ENCODE data around the gene ADORA1. TPM values are rescaled to one million over a fixed set of nuclear protein-coding genes. Genes with fewer than 3 reads are reported as not detected.

Gene ADORA1
- total RNA-seq, 2 donors from 2014 or later, result 0.27 to 47.3 TPM

DNA sequence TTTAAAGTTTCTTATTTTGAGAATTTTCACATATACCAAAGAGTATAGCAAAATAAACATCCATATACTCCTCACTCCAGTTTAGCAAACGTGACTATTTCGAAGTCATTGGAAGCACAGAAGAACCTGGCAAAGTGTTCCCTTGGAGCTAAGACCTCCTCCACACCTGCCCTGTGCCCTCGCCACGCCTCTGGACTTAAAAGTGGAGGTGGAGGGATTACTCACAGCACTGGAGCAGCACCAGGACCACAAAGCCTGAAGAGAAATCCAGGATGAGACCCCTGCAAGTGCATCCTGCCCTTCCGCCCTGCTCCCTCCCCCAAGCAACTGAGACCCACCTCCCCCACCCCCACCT lies 58.5 kb downstream of the ADORA1 start:
- no peaks in the 10 kb centered on the region for H3K27me3 ChIP-seq (replicated peaks; ENCODE audit: insufficient read depth)
- intact Hi-C loops (cut with DNase I), result no loop called here
- peaks cover 2% of the 10 kb centered on the region for H3K4me1 ChIP-seq (replicated peaks)
- 85% methylated on average over 5 of the region's 5 CpGs for WGBS
- DNase-seq (ENCODE audit: low spot score), result no peak
- H3K27ac ChIP-seq, result no peak overlapping the region
- H3K4me3 ChIP-seq, result no peak overlapping the region
- H3K9me3 ChIP-seq, result no peaks in the 10 kb centered on the region
- TF ChIP-seq POLR2A (IDR thresholded peaks at IDR 0.05) (no peak), POLR2AphosphoS5 (IDR thresholded peaks at IDR 0.05) (no peak)
- TF ChIP-seq, protein P1, sequence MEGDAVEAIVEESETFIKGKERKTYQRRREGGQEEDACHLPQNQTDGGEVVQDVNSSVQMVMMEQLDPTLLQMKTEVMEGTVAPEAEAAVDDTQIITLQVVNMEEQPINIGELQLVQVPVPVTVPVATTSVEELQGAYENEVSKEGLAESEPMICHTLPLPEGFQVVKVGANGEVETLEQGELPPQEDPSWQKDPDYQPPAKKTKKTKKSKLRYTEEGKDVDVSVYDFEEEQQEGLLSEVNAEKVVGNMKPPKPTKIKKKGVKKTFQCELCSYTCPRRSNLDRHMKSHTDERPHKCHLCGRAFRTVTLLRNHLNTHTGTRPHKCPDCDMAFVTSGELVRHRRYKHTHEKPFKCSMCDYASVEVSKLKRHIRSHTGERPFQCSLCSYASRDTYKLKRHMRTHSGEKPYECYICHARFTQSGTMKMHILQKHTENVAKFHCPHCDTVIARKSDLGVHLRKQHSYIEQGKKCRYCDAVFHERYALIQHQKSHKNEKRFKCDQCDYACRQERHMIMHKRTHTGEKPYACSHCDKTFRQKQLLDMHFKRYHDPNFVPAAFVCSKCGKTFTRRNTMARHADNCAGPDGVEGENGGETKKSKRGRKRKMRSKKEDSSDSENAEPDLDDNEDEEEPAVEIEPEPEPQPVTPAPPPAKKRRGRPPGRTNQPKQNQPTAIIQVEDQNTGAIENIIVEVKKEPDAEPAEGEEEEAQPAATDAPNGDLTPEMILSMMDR (IDR thresholded peaks at IDR 0.05), result no peak
- H3K36me3 ChIP-seq, result no peaks in the 10 kb centered on the region

DNA sequence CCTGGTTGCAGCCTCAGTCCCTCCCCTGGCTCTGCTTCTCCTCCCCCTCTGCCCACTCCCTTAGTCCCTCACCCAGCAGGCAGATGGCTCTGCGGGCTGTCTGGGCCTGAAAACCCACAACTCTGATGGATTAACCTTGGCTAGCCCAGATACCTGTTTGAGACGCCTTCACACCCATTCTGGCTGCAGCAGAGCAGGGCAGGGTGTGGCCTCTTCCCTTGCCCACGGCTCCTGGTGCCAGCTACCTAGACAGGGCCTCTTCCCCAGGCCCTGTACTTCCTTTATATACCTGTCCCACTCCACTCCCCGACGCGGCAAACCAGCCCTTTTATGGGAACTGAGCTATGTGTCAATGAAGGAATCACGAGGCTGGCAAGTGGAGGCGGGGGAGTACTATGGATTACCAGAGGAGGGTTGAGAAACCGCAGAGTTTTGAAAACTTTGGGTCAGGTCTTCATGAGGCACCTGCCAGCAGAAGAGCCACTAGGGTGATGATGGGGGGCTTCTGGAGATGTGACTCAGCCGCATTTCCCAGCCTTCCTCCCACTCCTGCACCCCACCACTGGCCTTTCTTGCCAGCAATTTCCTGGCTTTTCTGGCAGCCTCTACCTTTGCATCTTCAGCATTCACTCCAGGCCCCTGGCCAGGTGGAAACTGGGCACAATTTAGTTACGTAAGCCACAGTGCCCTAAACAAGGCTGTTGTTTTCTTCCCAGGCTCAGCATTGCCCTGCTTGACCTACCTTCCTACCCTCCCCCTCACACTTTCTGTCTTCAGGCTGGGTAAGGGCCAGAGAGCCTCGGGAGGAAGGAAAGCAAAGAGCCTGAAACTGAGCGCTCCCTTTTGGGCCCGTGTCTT lies 59.1 kb downstream of the ADORA1 start, which contains the start of gene CHI3L1:
CHI3L1 (minus strand) TSS at position 259 of the 858 bp plus-strand sequence; CDS start at position 178, 81 bp downstream.
- TF ChIP-seq POLR2A (IDR thresholded peaks at IDR 0.05), result no peak
- TF ChIP-seq POLR2AphosphoS5 (IDR thresholded peaks at IDR 0.05), result no peak
- TF ChIP-seq, protein P1 (IDR thresholded peaks at IDR 0.05), result no peak
- H3K27ac ChIP-seq, result no peak within 1 kb of the TSS

DNA sequence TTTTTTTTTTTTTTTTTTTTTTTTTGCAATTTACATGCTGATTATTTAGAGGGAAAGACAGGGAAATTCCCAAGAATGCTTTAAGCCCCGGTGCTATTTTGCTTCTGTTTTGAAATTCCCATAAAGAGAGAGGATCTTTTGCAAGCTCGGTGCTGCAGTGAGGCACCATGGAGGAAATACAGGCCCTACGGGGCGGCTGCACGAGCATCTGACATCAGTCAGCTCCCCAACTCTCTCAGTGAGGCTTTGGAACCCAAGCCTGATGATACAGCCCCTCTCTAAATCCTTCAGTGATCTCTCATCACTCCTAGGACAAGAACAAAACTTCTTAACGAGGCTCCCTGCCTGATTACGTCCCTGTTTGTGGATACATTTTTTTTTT lies 59.8 kb downstream of the ADORA1 start:
- H3K36me3 ChIP-seq, result no peaks in the 10 kb centered on the region
- H3K9me3 ChIP-seq, result no peaks in the 10 kb centered on the region
- H3K27ac ChIP-seq, result no peak overlapping the region
- peaks cover 2% of the 10 kb centered on the region for H3K4me1 ChIP-seq (replicated peaks)
- TF ChIP-seq, protein P1 (IDR thresholded peaks at IDR 0.05), result no peak
- TF ChIP-seq POLR2A (IDR thresholded peaks at IDR 0.05) (no peak), POLR2AphosphoS5 (IDR thresholded peaks at IDR 0.05) (no peak)
- intact Hi-C loops (cut with DNase I), result no loop called here
- no peaks in the 10 kb centered on the region for H3K27me3 ChIP-seq (replicated peaks; ENCODE audit: insufficient read depth)
- H3K4me3 ChIP-seq, result no peak overlapping the region
- no peak for DNase-seq (ENCODE audit: low spot score)
- WGBS, result 29% methylated on average over 7 of the region's 7 CpGs

More for the DNA sequence above, 59.1 kb downstream of the ADORA1 start, which contains the start of gene CHI3L1:
- no peaks in the 10 kb centered on the region for H3K36me3 ChIP-seq
- H3K9me3 ChIP-seq, result no peaks in the 10 kb centered on the region
- DNase-seq (ENCODE audit: low spot score), result peak; percentile 57
- intact Hi-C loops (cut with DNase I), result no loop called here
- H3K4me3 ChIP-seq, result no peak within 1 kb of the TSS
- WGBS, result 26% methylated on average over 14 of the region's 14 CpGs
- H3K27me3 ChIP-seq (replicated peaks; ENCODE audit: insufficient read depth), result no peaks in the 10 kb centered on the region
- peaks cover 2% of the 10 kb centered on the region for H3K4me1 ChIP-seq (replicated peaks)

DNA sequence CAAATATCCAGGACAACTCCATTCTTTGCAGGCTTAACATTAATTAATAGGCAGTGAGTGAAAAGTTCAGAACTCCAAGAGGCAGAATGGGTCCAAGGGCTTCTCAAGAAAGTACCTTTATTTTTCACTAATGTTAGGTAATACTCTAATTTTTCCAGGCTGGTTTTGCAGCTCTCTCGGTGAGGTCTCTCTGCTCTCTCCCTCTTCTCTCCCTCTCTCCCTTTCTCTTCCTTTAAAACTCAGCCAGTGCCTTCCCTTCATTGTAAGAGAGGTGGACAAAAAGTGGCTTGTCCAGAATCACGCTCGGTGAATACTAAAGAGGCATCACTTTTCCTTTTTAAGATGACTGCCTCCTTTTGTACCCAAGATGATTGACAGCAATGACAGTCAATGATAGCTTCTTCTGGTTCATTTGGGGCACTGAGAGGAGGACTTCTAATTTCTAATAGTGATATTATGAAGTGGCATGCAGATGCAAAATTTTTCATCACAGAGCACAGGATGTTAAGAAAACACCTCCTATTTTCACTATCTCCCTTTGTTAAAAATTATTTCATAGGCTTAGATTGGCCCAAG lies 60.3 kb downstream of the ADORA1 start:
- intact Hi-C loops (cut with DNase I), result no loop called here
- DNase-seq (ENCODE audit: low spot score), result no peak
- Histone ChIP-seq H3K27me3 (replicated peaks; ENCODE audit: insufficient read depth) (no peaks in the 10 kb centered on the region), H3K27ac (no peak overlapping the region), H3K9me3 (no peaks in the 10 kb centered on the region), H3K36me3 (no peaks in the 10 kb centered on the region), H3K4me1 (replicated peaks) (peaks cover 2% of the 10 kb centered on the region), H3K4me3 (no peak overlapping the region)
- TF ChIP-seq POLR2A (IDR thresholded peaks at IDR 0.05) (no peak), POLR2AphosphoS5 (IDR thresholded peaks at IDR 0.05) (no peak)
- TF ChIP-seq, protein P1 (IDR thresholded peaks at IDR 0.05), result no peak
- WGBS, result 72% methylated on average over 3 of the region's 3 CpGs

Data from prostate gland (tissue), 2 donors.